Upper lobe of left lung (tissue), 4 donors: Measurements from ENCODE around the gene ATRNL1.

ENCODE experiments used
- EP300 ChIP-seq, 4 donors: sonication (generic); formaldehyde crosslinking; IDR thresholded peaks; one replicate each; pipeline ENCODE4 v1.5.1; 2017; ENCODE audit warnings: antibody characterized with exemption in 4 of 4, control low read depth in 2 of 4
- POLR2A ChIP-seq, 4 donors: fragments of 450-650 bp; IDR thresholded peaks; one replicate each; pipeline ENCODE4 v1.5.1; 2016 to 2017; ENCODE audit warnings: antibody characterized with exemption in 4 of 4, mild to moderate bottlenecking in 2 of 4
- POLR2AphosphoS5 ChIP-seq, 2 donors: sonication (generic); formaldehyde crosslinking; IDR thresholded peaks; one replicate each; pipeline ENCODE4 v1.5.1; 2017; ENCODE audit warnings: antibody characterized with exemption in 2 of 2
- TF ChIP-seq, protein P1 (sequence below), 6 experiments: fragments of 450-650 bp in 4 of 6; fragments of 200-600 bp in 2 of 6; sonication (generic) in 2 of 6; IDR thresholded peaks; one replicate each; pipeline ENCODE4 v1.5.1; 2016 to 2019; ENCODE audit warnings: antibody characterized with exemption in 6 of 6

- TF ChIP-seq, protein P1, sequence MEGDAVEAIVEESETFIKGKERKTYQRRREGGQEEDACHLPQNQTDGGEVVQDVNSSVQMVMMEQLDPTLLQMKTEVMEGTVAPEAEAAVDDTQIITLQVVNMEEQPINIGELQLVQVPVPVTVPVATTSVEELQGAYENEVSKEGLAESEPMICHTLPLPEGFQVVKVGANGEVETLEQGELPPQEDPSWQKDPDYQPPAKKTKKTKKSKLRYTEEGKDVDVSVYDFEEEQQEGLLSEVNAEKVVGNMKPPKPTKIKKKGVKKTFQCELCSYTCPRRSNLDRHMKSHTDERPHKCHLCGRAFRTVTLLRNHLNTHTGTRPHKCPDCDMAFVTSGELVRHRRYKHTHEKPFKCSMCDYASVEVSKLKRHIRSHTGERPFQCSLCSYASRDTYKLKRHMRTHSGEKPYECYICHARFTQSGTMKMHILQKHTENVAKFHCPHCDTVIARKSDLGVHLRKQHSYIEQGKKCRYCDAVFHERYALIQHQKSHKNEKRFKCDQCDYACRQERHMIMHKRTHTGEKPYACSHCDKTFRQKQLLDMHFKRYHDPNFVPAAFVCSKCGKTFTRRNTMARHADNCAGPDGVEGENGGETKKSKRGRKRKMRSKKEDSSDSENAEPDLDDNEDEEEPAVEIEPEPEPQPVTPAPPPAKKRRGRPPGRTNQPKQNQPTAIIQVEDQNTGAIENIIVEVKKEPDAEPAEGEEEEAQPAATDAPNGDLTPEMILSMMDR (IDR thresholded peaks at IDR 0.05), result no peak
- TF ChIP-seq POLR2AphosphoS5 (IDR thresholded peaks at IDR 0.05) (no peak), POLR2A (IDR thresholded peaks at IDR 0.05) (no peak), EP300 (IDR thresholded peaks at IDR 0.05) (no peak)
These were observed 48.1 kb downstream of the ATRNL1 start for GRCh38 chr10:115141254-115141653.
